ENCODE data around the gene DMTF1. TPM values are rescaled to one million over a fixed set of nuclear protein-coding genes. Genes with fewer than 3 reads are reported as not detected.
"Not testable (repeated sequence)": the region's sequence is repeated elsewhere in the genome, so short reads cannot be mapped to it uniquely, and the experiment has no call there.

DMTF1 gene
- total and polyA plus RNA-seq, 2 donors (not counting 1 experiment from before 2014, with no cell fraction given) = 51.6 to 97.1 TPM

DNA sequence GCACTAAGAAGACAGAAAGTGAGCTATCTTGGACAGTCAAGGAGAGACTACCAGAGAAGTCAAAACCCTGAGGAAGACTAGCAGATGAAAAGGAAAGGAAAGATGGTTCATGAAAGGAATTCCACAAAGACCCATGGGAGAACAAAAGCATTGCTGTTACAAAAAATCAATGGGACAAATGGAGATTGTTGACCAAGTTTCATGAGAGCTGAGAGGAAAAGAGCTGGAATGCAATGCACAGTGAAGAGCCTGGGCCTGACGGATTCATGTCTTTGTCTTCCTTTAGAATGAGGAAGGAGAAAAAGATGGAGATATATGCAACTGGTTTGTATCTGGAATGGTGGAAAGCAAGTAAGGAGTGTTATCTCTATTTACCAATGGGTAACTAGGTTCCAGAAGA lies 50.0 kb downstream of the DMTF1 start:
- no peaks in the 10 kb centered on the region for H3K27me3 ChIP-seq (ENCODE audit: control insufficient read depth, insufficient read depth, low read length)
- peaks cover 7% of the 10 kb centered on the region for H3K79me2 ChIP-seq (ENCODE audit: control insufficient read depth, insufficient read depth, low read length)
- no peak overlapping the region for H2AFZ ChIP-seq (ENCODE audit: low read length)
- peaks cover 2% of the 10 kb centered on the region for H3K36me3 ChIP-seq (ENCODE audit: control insufficient read depth, insufficient read depth, low read length)
- TF ChIP-seq, protein P1, sequence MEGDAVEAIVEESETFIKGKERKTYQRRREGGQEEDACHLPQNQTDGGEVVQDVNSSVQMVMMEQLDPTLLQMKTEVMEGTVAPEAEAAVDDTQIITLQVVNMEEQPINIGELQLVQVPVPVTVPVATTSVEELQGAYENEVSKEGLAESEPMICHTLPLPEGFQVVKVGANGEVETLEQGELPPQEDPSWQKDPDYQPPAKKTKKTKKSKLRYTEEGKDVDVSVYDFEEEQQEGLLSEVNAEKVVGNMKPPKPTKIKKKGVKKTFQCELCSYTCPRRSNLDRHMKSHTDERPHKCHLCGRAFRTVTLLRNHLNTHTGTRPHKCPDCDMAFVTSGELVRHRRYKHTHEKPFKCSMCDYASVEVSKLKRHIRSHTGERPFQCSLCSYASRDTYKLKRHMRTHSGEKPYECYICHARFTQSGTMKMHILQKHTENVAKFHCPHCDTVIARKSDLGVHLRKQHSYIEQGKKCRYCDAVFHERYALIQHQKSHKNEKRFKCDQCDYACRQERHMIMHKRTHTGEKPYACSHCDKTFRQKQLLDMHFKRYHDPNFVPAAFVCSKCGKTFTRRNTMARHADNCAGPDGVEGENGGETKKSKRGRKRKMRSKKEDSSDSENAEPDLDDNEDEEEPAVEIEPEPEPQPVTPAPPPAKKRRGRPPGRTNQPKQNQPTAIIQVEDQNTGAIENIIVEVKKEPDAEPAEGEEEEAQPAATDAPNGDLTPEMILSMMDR (conservative IDR thresholded peaks at IDR 0.05 in 1 of 2, IDR thresholded peaks at IDR 0.05 in 1 of 2; ENCODE audit: low read depth in 1 of 2, low read length in 2 of 2) = no peak
- TF ChIP-seq EZH2 (IDR thresholded peaks at IDR 0.05; ENCODE audit: low read length, missing control alignments) = no peak
- no peaks in the 10 kb centered on the region for H3K9me3 ChIP-seq (ENCODE audit: control insufficient read depth, insufficient read depth, low read depth, low read length)
- no peak overlapping the region for H3K4me3 ChIP-seq (replicated peaks in 1 of 4; ENCODE audit: control extremely low read depth in 1 of 4, insufficient read depth in 1 of 4, low read depth in 3 of 4, low read length in 4 of 4)
- H3K4me1 ChIP-seq (ENCODE audit: control insufficient read depth, extremely low read depth, insufficient read depth, low read length) = no peaks in the 10 kb centered on the region
- no peak overlapping the region for H3K9ac ChIP-seq (ENCODE audit: insufficient read depth, low read length)
- no peak for DNase-seq (ENCODE audit: low read depth in 2 of 2)
- no peak overlapping the region for H3K4me2 ChIP-seq (ENCODE audit: extremely low read depth, insufficient read depth, low read length)
- no peaks in the 10 kb centered on the region for H4K20me1 ChIP-seq (ENCODE audit: control insufficient read depth, extremely low read depth, insufficient read depth, low read length)
- no peak overlapping the region for H3K27ac ChIP-seq (ENCODE audit: insufficient read depth, low read length)

DNA sequence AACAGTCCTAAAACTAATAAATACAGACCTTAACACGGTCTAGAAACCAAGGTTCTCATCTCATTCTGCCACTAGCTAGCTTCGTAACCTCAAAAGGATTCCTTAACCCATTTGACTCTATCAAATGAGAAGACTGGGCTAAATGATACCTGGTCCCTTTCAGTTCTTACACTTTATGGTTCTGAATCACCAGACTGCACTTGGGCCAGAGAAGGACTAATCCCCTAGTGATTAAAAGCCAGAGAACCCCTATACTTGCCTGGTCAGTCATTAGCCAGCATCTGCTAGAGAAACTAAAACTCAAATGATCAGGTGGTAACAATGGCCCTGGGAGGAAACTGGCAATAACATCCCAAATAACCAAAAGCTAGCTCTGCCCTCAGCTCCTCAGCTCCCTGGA lies 50.5 kb downstream of the DMTF1 start:
- no peak for DNase-seq (ENCODE audit: low read depth in 2 of 2)
- peaks cover 2% of the 10 kb centered on the region for H3K36me3 ChIP-seq (ENCODE audit: control insufficient read depth, insufficient read depth, low read length)
- no peaks in the 10 kb centered on the region for H3K9me3 ChIP-seq (ENCODE audit: control insufficient read depth, insufficient read depth, low read depth, low read length)
- no peaks in the 10 kb centered on the region for H3K27me3 ChIP-seq (ENCODE audit: control insufficient read depth, insufficient read depth, low read length)
- TF ChIP-seq, protein P1 (conservative IDR thresholded peaks at IDR 0.05 in 1 of 2, IDR thresholded peaks at IDR 0.05 in 1 of 2; ENCODE audit: low read depth in 1 of 2, low read length in 2 of 2) = no peak
- no peak for TF ChIP-seq EZH2 (IDR thresholded peaks at IDR 0.05; ENCODE audit: low read length, missing control alignments)
- peaks cover 7% of the 10 kb centered on the region for H3K79me2 ChIP-seq (ENCODE audit: control insufficient read depth, insufficient read depth, low read length)
- no peak overlapping the region for H2AFZ ChIP-seq (ENCODE audit: low read length)
- no peak overlapping the region for H3K27ac ChIP-seq (ENCODE audit: insufficient read depth, low read length)
- no peaks in the 10 kb centered on the region for H4K20me1 ChIP-seq (ENCODE audit: control insufficient read depth, extremely low read depth, insufficient read depth, low read length)
- H3K4me1 ChIP-seq (ENCODE audit: control insufficient read depth, extremely low read depth, insufficient read depth, low read length) = no peaks in the 10 kb centered on the region
- H3K4me2 ChIP-seq (ENCODE audit: extremely low read depth, insufficient read depth, low read length) = no peak overlapping the region
- H3K9ac ChIP-seq (ENCODE audit: insufficient read depth, low read length) = no peak overlapping the region
- no peak overlapping the region for H3K4me3 ChIP-seq (replicated peaks in 1 of 4; ENCODE audit: control extremely low read depth in 1 of 4, insufficient read depth in 1 of 4, low read depth in 3 of 4, low read length in 4 of 4)

DNA sequence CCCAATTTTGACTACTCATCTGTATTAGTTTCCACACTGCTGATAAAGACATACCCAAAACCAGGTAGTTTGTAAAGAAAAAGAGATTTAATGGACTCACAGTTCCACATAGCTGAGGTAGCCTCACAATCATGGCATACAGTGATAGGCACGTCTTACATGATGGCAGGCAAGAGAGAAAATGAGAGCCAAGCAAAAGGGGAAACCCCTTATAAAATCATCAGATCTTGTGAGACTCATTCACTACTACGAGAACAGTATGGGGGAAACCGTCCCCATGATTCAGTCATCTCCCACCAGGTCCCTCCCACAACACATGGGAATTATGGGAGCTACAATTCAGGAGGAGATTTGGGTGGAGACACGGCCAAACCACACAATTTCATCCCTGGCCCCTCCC lies 51.7 kb downstream of the DMTF1 start:
- H3K36me3 ChIP-seq (ENCODE audit: control insufficient read depth, insufficient read depth, low read length); H4K20me1 ChIP-seq (ENCODE audit: control insufficient read depth, extremely low read depth, insufficient read depth, low read length); H3K79me2 ChIP-seq (ENCODE audit: control insufficient read depth, insufficient read depth, low read length); H3K9me3 ChIP-seq (ENCODE audit: control insufficient read depth, insufficient read depth, low read depth, low read length); H3K4me1 ChIP-seq (ENCODE audit: control insufficient read depth, extremely low read depth, insufficient read depth, low read length); DNase-seq (ENCODE audit: low read depth in 2 of 2); H2AFZ ChIP-seq (ENCODE audit: low read length); H3K9ac ChIP-seq (ENCODE audit: insufficient read depth, low read length); H3K4me2 ChIP-seq (ENCODE audit: extremely low read depth, insufficient read depth, low read length); H3K27ac ChIP-seq (ENCODE audit: insufficient read depth, low read length); H3K27me3 ChIP-seq (ENCODE audit: control insufficient read depth, insufficient read depth, low read length); H3K4me3 ChIP-seq (replicated peaks in 1 of 4; ENCODE audit: control extremely low read depth in 1 of 4, insufficient read depth in 1 of 4, low read depth in 3 of 4, low read length in 4 of 4): not testable (repeated sequence)

Data from fibroblast of lung (primary cell).